ENCODE results near the gene NPIPA5. TPM values are rescaled to one million over a fixed set of nuclear protein-coding genes. Genes with fewer than 3 reads are reported as not detected.
"Not testable (repeated sequence)": the region's sequence is repeated elsewhere in the genome, so short reads cannot be mapped to it uniquely, and the experiment has no call there.

NPIPA5 gene
- total RNA-seq, 1 donor from 2014 or later, result 12.3 TPM

GRCh38 chr16:15393025-15393424, 14.9 kb upstream of the NPIPA5 start:
- H3K27ac ChIP-seq; DNase-seq; H3K4me3 ChIP-seq; ATAC-seq; H3K27me3 ChIP-seq (ENCODE audit: low read depth); H3K9me3 ChIP-seq; intact Hi-C loops (cut with DNase I); H3K4me1 ChIP-seq; H3K36me3 ChIP-seq: not testable (repeated sequence)

GRCh38 chr16:15389916-15390315, 11.8 kb upstream of the NPIPA5 start:
- H3K27me3 ChIP-seq (ENCODE audit: low read depth); ATAC-seq; intact Hi-C loops (cut with DNase I); H3K27ac ChIP-seq; H3K4me3 ChIP-seq; DNase-seq; H3K4me1 ChIP-seq; H3K9me3 ChIP-seq; H3K36me3 ChIP-seq: not testable (repeated sequence)

GRCh38 chr16:15388060-15388459, 10.0 kb upstream of the NPIPA5 start:
- H3K4me1 ChIP-seq; intact Hi-C loops (cut with DNase I); H3K9me3 ChIP-seq; ATAC-seq; H3K27me3 ChIP-seq (ENCODE audit: low read depth); H3K27ac ChIP-seq; DNase-seq; H3K4me3 ChIP-seq; H3K36me3 ChIP-seq: not testable (repeated sequence)

- intact Hi-C loops (cut with DNase I); H3K4me1 ChIP-seq; H3K4me3 ChIP-seq; ATAC-seq; DNase-seq; H3K27ac ChIP-seq; H3K9me3 ChIP-seq; H3K36me3 ChIP-seq; H3K27me3 ChIP-seq (ENCODE audit: low read depth): not testable (repeated sequence)
These were observed 4.7 kb upstream of the NPIPA5 start for GRCh38 chr16:15382810-15383209.

GRCh38 chr16:15357495-15357894, 20.6 kb downstream of the NPIPA5 start:
- H3K27ac ChIP-seq; H3K4me3 ChIP-seq; H3K27me3 ChIP-seq (ENCODE audit: low read depth); ATAC-seq; H3K4me1 ChIP-seq; intact Hi-C loops (cut with DNase I); H3K36me3 ChIP-seq; DNase-seq; H3K9me3 ChIP-seq: not testable (repeated sequence)

- intact Hi-C loops (cut with DNase I); H3K4me1 ChIP-seq; H3K36me3 ChIP-seq; DNase-seq; H3K9me3 ChIP-seq; H3K4me3 ChIP-seq; H3K27ac ChIP-seq; ATAC-seq; H3K27me3 ChIP-seq (ENCODE audit: low read depth): not testable (repeated sequence)
These were observed 23.2 kb downstream of the NPIPA5 start for GRCh38 chr16:15354846-15355245.

GRCh38 chr16:15352852-15353251, 25.2 kb downstream of the NPIPA5 start:
- H3K4me3 ChIP-seq; H3K9me3 ChIP-seq; H3K4me1 ChIP-seq; H3K36me3 ChIP-seq; H3K27ac ChIP-seq; DNase-seq; intact Hi-C loops (cut with DNase I); ATAC-seq; H3K27me3 ChIP-seq (ENCODE audit: low read depth): not testable (repeated sequence)

- H3K4me3 ChIP-seq; ATAC-seq; H3K27ac ChIP-seq; H3K9me3 ChIP-seq; DNase-seq; H3K4me1 ChIP-seq; H3K27me3 ChIP-seq (ENCODE audit: low read depth); intact Hi-C loops (cut with DNase I); H3K36me3 ChIP-seq: not testable (repeated sequence)
These were observed 26.3 kb downstream of the NPIPA5 start for GRCh38 chr16:15351745-15352144.

GRCh38 chr16:15351251-15351650, 26.8 kb downstream of the NPIPA5 start:
- not testable (repeated sequence) for H3K9me3 ChIP-seq, ATAC-seq

GRCh38 chr16:15348721-15349120, 29.4 kb downstream of the NPIPA5 start:
- intact Hi-C loops (cut with DNase I); DNase-seq; H3K36me3 ChIP-seq; H3K4me1 ChIP-seq; ATAC-seq; H3K9me3 ChIP-seq; H3K27ac ChIP-seq; H3K27me3 ChIP-seq (ENCODE audit: low read depth); H3K4me3 ChIP-seq: not testable (repeated sequence)

More at GRCh38 chr16:15351251-15351650, 26.8 kb downstream of the NPIPA5 start:
- intact Hi-C loops (cut with DNase I); DNase-seq; H3K27me3 ChIP-seq (ENCODE audit: low read depth); H3K27ac ChIP-seq; H3K36me3 ChIP-seq; H3K4me1 ChIP-seq; H3K4me3 ChIP-seq: not testable (repeated sequence)

GRCh38 chr16:15342337-15342736, 35.8 kb downstream of the NPIPA5 start:
- ATAC-seq; intact Hi-C loops (cut with DNase I); H3K4me1 ChIP-seq: not testable (repeated sequence)

GRCh38 chr16:15338986-15339385, 39.1 kb downstream of the NPIPA5 start:
- H3K4me1 ChIP-seq; H3K27me3 ChIP-seq (ENCODE audit: low read depth); ATAC-seq; H3K36me3 ChIP-seq; H3K4me3 ChIP-seq; H3K27ac ChIP-seq; DNase-seq; intact Hi-C loops (cut with DNase I); H3K9me3 ChIP-seq: not testable (repeated sequence)

More at GRCh38 chr16:15342337-15342736, 35.8 kb downstream of the NPIPA5 start:
- not testable (repeated sequence) for H3K36me3 ChIP-seq; DNase-seq; H3K27me3 ChIP-seq (ENCODE audit: low read depth); H3K9me3 ChIP-seq; H3K4me3 ChIP-seq; H3K27ac ChIP-seq

- ATAC-seq; H3K36me3 ChIP-seq; intact Hi-C loops (cut with DNase I); DNase-seq; H3K27me3 ChIP-seq (ENCODE audit: low read depth); H3K27ac ChIP-seq; H3K4me1 ChIP-seq; H3K9me3 ChIP-seq; H3K4me3 ChIP-seq: not testable (repeated sequence)
These were observed 40.0 kb downstream of the NPIPA5 start for GRCh38 chr16:15337974-15338605.

GRCh38 chr16:15335609-15336008, 42.5 kb downstream of the NPIPA5 start:
- H3K9me3 ChIP-seq; H3K4me3 ChIP-seq; intact Hi-C loops (cut with DNase I); H3K27me3 ChIP-seq (ENCODE audit: low read depth); H3K36me3 ChIP-seq; DNase-seq; ATAC-seq; H3K27ac ChIP-seq; H3K4me1 ChIP-seq: not testable (repeated sequence)
